Measurements from ENCODE around the gene PDZD4. TPM values are rescaled to one million over a fixed set of nuclear protein-coding genes. Genes with fewer than 3 reads are reported as not detected.

Gene PDZD4
- total and polyA plus RNA-seq, 9 of the 15 experiments (the other 6 are each of a cell fraction or from before 2014, with no cell fraction given) = 0.05 to 0.38 (median 0.07) TPM; not detected in 5

DNA sequence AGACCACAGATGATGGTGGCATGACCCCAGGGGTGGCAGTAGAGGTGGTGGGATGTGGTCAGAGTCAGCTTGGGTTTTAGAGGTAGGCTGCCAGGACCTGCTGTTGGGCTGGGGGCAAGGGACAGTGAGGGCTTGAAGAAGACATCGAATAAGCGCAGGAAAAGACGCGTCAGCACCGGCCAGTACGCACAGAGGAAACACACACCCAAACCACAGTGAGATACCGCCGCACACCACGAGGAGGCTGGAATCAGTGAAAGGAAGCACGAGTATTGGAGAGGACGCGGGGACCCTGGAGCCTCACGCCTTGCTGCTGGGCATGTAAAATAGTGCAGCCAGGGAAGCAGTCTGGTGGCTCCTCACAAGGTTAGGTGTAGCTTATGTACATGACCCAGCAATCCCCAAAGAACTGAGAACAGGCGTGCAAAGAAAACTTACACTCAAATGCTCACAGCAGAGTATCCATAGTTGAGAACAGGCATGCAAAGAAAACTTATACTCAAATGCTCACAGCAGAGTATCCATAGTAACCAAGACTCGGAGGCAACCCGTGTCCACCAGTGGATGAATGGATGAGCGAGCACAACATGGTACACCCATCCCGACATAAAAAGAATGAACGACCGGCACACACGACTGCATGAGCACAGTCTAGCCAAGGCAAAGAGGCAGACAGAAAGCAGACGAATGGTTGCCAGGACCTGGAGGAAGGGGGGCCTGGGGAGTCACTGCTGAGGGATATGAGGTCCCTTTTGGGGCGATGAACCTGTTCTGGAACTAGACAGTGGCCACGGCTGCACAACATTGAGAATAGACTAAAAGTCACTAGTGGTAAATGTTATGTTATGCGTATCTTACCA, 13.3 kb downstream of the PDZD4 start (continued):
- TF ChIP-seq, protein P1, sequence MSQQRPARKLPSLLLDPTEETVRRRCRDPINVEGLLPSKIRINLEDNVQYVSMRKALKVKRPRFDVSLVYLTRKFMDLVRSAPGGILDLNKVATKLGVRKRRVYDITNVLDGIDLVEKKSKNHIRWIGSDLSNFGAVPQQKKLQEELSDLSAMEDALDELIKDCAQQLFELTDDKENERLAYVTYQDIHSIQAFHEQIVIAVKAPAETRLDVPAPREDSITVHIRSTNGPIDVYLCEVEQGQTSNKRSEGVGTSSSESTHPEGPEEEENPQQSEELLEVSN (IDR thresholded peaks at IDR 0.05; ENCODE audit: borderline replicate concordance in 1 of 2, extremely low read depth in 1 of 2, insufficient read depth in 1 of 2, insufficient read length in 1 of 2, low read depth in 1 of 2, low read length in 1 of 2, poor library complexity in 1 of 2, severe bottlenecking in 1 of 2) = peak; percentile 17 to 64
- TF ChIP-seq ZNF830 (CRISPR knock-in tag; IDR thresholded peaks at IDR 0.05) (no peak), CREM (IDR thresholded peaks at IDR 0.05; ENCODE audit: low read depth) (0 out of 2 replicates have a peak, but pooled peaks have one; percentile 25), PRMT5 (CRISPR knock-in tag; IDR thresholded peaks at IDR 0.05) (no peak), KLF6 (CRISPR knock-in tag; IDR thresholded peaks at IDR 0.05; ENCODE audit: borderline replicate concordance) (no peak), SREBF1 (IDR thresholded peaks at IDR 0.05; ENCODE audit: borderline replicate concordance, low read depth, low read length) (no peak)

DNA sequence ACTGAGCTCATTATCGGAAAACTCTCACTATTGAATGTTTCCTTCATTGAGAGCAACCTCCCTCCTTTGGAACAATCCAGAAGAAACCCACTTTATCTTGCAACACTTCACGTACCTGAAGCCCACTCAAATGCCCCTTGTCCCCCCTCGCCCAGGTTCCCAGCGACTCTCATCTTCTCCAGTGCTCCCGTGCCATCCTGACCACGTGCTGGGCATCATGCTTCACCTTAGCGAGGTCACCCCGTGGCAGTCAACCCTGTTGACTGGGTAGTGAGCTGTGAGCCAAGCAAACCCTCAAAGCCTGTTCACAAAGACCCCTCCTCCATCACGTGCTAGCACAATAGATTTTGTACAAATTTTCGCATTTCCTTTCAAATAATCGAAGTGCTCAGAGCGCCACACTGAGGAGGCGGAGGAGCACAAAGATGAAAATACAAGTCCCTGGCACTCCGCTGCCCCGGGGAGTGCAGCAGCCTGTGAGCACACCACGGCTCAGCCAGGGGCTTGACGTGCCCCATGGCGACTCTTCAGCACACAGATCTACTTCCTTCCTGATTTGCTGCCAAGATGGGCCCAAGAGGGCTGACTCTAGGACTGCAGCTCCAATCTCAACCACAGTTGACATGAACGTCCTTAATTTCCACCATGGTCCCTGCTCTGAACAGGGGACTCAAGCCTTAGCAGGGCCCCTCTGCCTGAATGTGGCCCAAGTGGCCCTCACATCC, 15.6 kb downstream of the PDZD4 start:
- H3K27me3 ChIP-seq (ENCODE audit: control insufficient read depth in 2 of 2, insufficient read depth in 2 of 2, low read length in 2 of 2) = peaks cover 16 to 31% of the 10 kb centered on the region in 2 experiments; a peak in 3 of 5 replicates
- FAIRE-seq (no peak), DNase-seq (ENCODE audit: extremely low read depth in 1 of 4, low spot score in 3 of 4) (no peak), ATAC-seq (no peak)
- no peak overlapping the region for H3K4me2 ChIP-seq (ENCODE audit: insufficient read depth, low read length)
- no peaks in the 10 kb centered on the region for H3K9me3 ChIP-seq (replicated peaks; ENCODE audit: control insufficient read depth, insufficient read depth, low read depth, low read length)
- no peak overlapping the region for H3K9ac ChIP-seq (ENCODE audit: insufficient read depth in 1 of 2, low read depth in 2 of 2, low read length in 2 of 2)
- H4K20me1 ChIP-seq (replicated peaks; ENCODE audit: control insufficient read depth, insufficient read depth, low read length) = no peaks in the 10 kb centered on the region; the same call in 1 of the 2 replicates
- CTCF ChIA-PET (ENCODE audit: low intra/inter-chr PET ratio) = no interaction called here
- intact Hi-C loops (cut with micrococcal nuclease) = no loop called here
- 26% methylated on average over 18 of the region's 19 CpGs for WGBS (ENCODE audit: insufficient coverage, low coverage, missing lambda C conversion rate)
- POLR2A ChIA-PET = no interaction called here
- no peaks in the 10 kb centered on the region for H3K36me3 ChIP-seq (ENCODE audit: control insufficient read depth, insufficient read depth, low read length)
- H3K4me1 ChIP-seq (replicated peaks in 1 of 2; ENCODE audit: control insufficient read depth in 2 of 2, insufficient read depth in 2 of 2, low read length in 2 of 2) = peaks cover 5 to 27% of the 10 kb centered on the region in 2 experiments; a peak in 4 of 5 replicates
- H3K27ac ChIP-seq (ENCODE audit: extremely low read depth, low read depth, low read length) = no peak overlapping the region
- H2AFZ ChIP-seq (ENCODE audit: low read depth, low read length) = no peak overlapping the region
- no peaks in the 10 kb centered on the region for H3K79me2 ChIP-seq (ENCODE audit: control insufficient read depth, insufficient read depth, low read length)
- BruUV-seq (replicated peaks) = no TSS peak
- H3K4me3 ChIP-seq = no peak overlapping the region
- in situ Hi-C loops (cut with MboI) = loop anchor here (5.0 kb wide), 1 partner anchor 317 kb away; no protein-coding TSS in a partner anchor
- no peaks in the 10 kb centered on the region for H3K9me1 ChIP-seq (ENCODE audit: control insufficient read depth, insufficient read depth, low read length)
- no peak for TF ChIP-seq HMGN3 (IDR thresholded peaks at IDR 0.05; ENCODE audit: borderline replicate concordance, extremely low read depth, insufficient read length, low read depth, low read length)
- TF ChIP-seq CHD1 (IDR thresholded peaks at IDR 0.05; ENCODE audit: low read length) = no peak
- no peak for TF ChIP-seq DPF2 (IDR thresholded peaks at IDR 0.05)
- TF ChIP-seq SIRT6 (IDR thresholded peaks at IDR 0.05; ENCODE audit: low read depth, low read length) = no peak
- TF ChIP-seq, protein P2, sequence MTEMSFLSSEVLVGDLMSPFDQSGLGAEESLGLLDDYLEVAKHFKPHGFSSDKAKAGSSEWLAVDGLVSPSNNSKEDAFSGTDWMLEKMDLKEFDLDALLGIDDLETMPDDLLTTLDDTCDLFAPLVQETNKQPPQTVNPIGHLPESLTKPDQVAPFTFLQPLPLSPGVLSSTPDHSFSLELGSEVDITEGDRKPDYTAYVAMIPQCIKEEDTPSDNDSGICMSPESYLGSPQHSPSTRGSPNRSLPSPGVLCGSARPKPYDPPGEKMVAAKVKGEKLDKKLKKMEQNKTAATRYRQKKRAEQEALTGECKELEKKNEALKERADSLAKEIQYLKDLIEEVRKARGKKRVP (CRISPR knock-in tag; IDR thresholded peaks at IDR 0.05) = no peak
- TF ChIP-seq ZBTB17 (CRISPR knock-in tag; IDR thresholded peaks at IDR 0.05) = no peak

Data from K562 (cell line).